WTC11 (cell line): ENCODE data around the gene KLHDC4.

Source experiments
- ATF3 ChIP-seq: sonication (generic); formaldehyde crosslinking; conservative IDR thresholded peaks from 2 replicates; pipeline ENCODE4 v1.8.1; 2022; ENCODE audit warnings: mild to moderate bottlenecking, missing genetic modification reagents
- ATF6 ChIP-seq: sonication (generic); formaldehyde crosslinking; IDR thresholded peaks from 2 replicates; pipeline ENCODE4 v1.8.1; 2023; ENCODE audit warnings: mild to moderate bottlenecking, missing genetic modification reagents
- CTCF ChIP-seq: fragments of 200-600 bp; IDR thresholded peaks from 2 replicates; pipeline ENCODE4 v1.8.0; 2022; ENCODE audit warnings: antibody characterized with exemption
- FOXJ3 ChIP-seq: sonication (generic); formaldehyde crosslinking; IDR thresholded peaks from 2 replicates; pipeline ENCODE4 v1.9.0; 2021; ENCODE audit warnings: missing genetic modification reagents, mild to moderate bottlenecking, borderline replicate concordance
- FOXK1 ChIP-seq: sonication (generic); formaldehyde crosslinking; IDR thresholded peaks from 2 replicates; pipeline ENCODE4 v1.8.0; 2022; ENCODE audit warnings: mild to moderate bottlenecking, moderate library complexity, missing genetic modification reagents
- JUN ChIP-seq: sonication (generic); formaldehyde crosslinking; IDR thresholded peaks from 2 replicates; pipeline ENCODE4 v1.8.0; 2023; ENCODE audit warnings: mild to moderate bottlenecking, missing genetic modification reagents
- NFATC4 ChIP-seq: fragments of 250-450 bp; sonication (Bioruptor Pico); IDR thresholded peaks from 2 replicates; pipeline ENCODE4 v1.9.0; 2021; ENCODE audit warnings: mild to moderate bottlenecking
- NR2C2 ChIP-seq: sonication (generic); formaldehyde crosslinking; IDR thresholded peaks from 2 replicates; pipeline ENCODE4 v1.8.0; 2022; ENCODE audit warnings: mild to moderate bottlenecking, missing genetic modification reagents
- RELA ChIP-seq: sonication (generic); formaldehyde crosslinking; IDR thresholded peaks from 2 replicates; pipeline ENCODE4 v1.8.1; 2022; ENCODE audit warnings: missing genetic modification reagents, mild to moderate bottlenecking, borderline replicate concordance
- SP1 ChIP-seq: sonication (generic); formaldehyde crosslinking; conservative IDR thresholded peaks from 2 replicates; pipeline ENCODE4 v1.8.1; 2022; ENCODE audit warnings: missing genetic modification reagents
- USF2 ChIP-seq: sonication (generic); formaldehyde crosslinking; IDR thresholded peaks from 2 replicates; pipeline ENCODE4 v1.8.1; 2023; ENCODE audit warnings: mild to moderate bottlenecking, missing genetic modification reagents, moderate library complexity

- TF ChIP-seq NR2C2 (CRISPR knock-in tag) (no peak), USF2 (CRISPR knock-in tag) (no peak; the same call in 1 of the 2 replicates), NFATC4 (CRISPR knock-in tag) (no peak), SP1 (CRISPR knock-in tag) (peak; percentile 91), ATF3 (CRISPR knock-in tag) (no peak), CTCF (no peak), ATF6 (CRISPR knock-in tag) (no peak), RELA (CRISPR knock-in tag) (no peak; the same call in 1 of the 2 replicates), FOXK1 (CRISPR knock-in tag) (peak; percentile 88; the same call in 1 of the 2 replicates), FOXJ3 (CRISPR knock-in tag) (no peak), JUN (CRISPR knock-in tag) (0 out of 2 replicates have a peak, but pooled peaks have one; percentile 21)
Observed at GRCh38 chr16:87765776-87766484, at the start of gene KLHDC4.
